ENCODE results near the gene FHIT.

Gene FHIT

DNA sequence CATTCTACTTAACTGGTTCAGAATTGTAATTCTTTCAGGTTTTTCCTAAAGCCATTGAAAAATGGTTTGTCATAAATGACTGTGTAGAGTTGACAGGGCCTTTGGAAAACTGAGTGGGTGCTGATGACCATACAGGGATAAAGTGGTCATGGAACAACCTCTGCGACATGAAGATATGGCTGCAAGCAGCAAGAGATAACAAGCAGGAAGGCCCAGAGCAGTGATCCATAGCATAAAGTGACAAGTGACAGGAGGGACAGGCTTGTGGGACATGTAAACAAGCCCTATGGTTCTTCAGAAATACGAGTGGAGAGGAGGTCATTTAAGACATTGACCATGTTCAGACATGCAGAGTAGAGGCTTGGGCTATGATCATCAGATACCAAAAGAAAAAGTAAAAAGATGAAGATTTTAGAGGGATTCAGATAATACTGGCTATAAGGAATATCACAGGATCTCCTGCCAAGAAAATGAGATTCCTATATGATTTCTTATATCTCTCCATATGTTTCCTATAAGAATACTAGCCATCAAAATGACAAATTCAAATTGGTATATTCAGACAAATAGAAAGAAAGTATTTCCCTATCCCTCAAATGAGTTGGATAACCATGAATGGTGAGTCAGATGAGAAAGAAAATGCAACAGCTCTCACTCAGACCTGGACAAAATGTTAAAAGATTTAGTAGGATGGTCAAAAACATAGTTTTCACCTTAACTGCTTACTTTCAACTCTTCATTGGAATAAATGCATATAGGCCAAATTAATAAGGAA, 1373.8 kb downstream of the FHIT start:
- DNase-seq (ENCODE audit: low spot score): no peak

DNA sequence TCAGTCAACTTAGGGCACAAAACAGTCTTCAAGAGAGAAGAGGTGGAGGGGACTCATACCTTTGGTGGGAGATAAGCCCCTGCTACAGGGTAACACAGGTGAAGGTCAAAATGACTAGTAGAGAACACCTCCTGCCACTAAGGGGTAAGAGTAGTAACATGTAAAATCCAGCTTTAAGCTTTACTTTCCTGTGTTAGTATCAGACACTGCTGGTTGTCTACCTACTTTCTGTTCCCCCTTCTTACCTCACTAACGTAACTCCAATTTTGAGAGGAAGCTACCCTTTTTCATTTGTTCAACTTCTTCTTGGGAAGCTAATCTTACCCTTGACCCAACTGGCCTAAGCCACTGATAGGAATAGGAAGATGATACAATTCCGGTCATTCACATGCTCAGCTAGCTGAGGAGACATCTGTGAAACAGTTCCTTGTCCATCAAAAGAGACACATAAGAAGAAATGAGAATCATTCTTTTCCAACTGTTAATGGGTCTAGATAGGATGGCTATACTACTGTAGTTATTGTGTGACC, 1374.7 kb downstream of the FHIT start:
- no peak for DNase-seq (ENCODE audit: low spot score)

DNA sequence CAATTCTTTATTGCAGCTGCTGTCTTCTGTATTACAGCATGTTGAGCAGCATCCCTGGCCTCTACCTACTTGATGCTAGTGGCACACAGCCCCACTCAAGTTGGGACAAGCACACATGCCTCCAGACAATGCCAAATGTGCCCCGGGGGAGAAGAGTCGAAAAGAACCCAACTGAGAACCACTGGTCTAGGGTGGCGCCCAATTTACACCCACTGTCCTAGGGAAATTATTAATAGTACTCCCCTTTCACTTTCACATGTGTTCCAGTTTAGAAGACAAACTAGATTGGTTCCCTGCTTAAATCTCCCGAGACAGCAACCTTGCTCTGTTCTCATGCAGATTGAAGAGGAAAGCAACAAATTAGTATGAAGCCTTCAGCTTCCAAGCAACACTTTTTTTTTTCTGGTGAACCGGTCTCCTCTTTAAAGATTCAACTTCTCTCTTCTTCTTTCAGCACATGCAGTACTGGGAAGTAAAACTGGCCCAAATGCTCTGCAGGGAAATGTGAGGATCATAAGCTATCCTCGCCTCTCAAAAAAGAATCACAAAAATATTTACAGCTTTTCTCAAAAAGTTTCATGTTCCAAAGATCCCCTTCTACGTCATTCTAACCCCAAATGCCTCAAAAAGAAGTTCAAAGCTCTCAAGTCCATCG, 1377.5 kb downstream of the FHIT start:
- DNase-seq (ENCODE audit: low spot score): no peak

DNA sequence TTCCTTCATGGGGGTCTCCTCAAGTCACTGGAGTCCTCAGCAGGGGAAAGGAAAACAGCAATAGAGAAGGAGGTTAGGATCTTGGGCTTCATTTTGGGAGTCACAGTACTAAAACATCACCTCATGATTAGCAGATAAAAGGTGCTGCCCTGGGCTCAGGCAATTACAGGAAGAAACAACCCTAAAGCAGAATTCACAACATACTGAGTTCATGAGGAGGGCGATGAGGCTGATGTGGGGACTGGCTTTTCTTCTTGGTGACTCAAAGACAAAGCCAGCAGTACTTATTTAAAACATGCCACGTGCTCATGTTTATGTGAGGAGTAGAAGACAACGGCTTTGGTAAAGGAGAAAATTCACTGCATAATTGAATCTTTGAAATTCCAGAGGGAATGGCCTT, 1379.1 kb downstream of the FHIT start:
- DNase-seq (ENCODE audit: low spot score): no peak

DNA sequence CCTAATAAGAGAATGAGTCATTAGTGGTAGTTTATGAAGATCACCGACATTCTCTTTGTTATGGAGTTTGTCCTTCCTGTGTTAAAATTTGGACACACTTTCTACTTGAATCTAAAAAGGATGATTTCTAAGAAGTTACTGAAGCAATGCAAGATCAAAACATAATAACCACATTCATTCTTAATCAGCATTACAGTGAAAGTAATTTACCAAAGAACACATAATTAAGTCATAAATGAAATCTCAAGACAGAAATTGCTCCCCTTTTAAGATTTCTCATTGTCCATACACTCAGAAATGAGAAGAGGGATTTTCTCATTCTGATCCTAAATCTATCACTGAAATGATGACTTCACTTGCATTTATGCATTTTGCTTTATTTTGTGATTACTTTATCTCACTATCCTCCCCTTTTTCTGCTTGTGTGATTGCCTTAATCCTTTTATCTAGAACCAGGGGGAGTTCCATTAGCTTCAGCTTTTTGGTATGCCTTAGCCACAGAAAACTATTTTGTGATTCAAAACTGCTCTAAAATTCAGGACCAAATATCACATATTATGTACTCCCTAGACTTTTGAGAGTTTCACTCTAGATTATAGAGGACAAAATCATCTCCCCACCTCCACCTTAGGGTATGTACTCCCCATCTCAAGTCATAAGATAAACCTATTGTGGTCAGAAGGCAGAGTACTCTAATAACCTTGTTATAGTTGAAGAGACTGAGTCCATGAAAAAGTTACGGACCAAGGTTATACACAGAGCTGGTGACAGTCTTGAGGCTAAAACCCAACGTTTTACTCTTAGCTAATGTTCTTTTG, 1383.9 kb downstream of the FHIT start:
- DNase-seq (ENCODE audit: low spot score): no peak

DNA sequence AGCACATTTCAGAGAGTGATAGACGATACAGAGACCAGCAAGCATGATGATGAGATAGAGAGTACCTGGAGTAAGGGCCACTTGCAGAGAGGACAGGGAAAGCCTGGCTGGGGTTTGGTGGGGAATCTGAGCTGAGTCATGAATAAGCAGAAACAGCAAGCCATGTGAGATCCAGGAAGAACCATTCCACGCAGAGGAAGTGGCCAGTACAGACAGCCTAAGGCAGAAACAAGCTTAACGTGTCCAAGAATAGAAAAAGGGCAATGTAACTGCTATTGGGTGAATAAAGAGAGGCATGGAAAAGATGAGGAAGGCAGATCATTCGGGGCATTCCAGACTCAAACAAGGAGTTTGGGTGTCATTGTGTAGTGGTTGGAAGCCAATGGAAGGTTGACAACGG, 1385.2 kb downstream of the FHIT start:
- DNase-seq (ENCODE audit: low spot score): no peak

DNA sequence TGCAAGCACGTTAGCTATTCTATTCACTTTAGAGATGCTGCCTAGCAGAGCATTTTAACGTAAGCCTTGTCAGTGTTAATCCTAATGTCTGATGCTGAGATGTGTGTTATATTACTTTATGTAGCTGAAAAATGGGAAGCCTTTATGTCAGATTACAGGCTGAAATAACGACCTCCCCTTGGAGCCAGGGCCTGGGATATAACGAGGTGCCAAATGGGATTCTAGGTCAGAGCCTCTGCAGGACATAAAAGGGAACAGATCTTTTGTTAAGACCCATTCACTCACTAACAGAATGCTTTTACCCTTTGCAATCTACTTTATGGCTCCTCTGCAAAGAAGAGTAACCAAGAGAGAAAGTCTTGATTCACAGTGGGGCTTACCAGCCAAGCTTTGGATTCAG, 1385.9 kb downstream of the FHIT start:
- no peak for DNase-seq (ENCODE audit: low spot score)

DNA sequence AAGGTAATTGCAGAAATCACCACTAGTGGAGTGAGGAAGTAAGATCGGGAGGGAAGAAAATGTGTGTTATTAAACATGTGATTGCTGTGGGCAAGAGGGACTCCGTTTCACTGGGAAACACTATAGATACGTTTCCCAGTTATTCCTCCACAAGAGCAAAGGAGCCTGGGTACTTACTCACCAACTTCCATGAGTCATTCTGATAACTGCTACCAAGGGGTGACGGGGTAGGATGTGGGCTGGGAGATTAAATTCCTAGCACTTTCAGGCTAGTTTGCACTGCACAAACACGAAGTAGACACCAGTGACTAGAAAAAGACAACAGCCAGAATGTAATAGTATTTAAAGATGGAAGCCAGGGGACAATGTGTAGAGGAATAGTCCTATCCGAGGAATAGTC, 1388.6 kb downstream of the FHIT start:
- no peak for DNase-seq (ENCODE audit: low spot score)

DNA sequence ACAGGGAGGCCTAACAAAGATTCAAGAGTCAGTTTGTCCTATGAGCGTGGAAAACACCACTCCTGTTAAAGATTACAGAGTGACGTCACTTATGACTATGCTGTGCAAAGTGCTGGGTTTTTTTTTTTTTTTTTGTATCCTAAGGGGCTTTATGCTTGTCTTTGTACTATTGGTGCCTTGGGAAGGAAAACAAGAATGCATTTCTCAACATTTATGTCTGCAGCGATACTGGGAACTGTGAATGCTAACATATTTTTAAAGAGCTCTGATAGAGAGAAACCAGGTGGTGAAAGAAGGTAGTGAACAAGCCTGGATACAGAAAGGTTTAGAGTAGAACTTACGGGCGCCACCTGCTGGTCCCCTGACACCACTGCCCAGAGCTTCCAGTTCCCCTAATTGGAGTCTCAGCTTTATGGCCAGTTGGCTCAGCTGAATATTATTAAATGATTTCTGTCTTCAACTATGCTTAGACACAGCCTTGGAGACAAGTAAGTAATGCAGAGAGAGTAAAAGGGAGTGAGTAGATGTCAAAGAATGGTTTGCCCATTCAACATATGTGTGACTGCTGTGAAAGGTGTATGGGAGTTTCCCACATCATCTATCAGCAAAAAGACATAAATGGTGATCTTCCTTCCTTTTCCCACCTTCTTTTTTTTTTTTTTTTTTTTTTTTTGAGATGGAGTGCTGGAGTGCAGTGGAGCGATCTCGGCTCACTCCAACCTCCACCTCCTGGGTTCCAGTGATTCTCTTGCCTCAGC, 1393.5 kb downstream of the FHIT start:
- DNase-seq (ENCODE audit: low spot score): peak; percentile 79

DNA sequence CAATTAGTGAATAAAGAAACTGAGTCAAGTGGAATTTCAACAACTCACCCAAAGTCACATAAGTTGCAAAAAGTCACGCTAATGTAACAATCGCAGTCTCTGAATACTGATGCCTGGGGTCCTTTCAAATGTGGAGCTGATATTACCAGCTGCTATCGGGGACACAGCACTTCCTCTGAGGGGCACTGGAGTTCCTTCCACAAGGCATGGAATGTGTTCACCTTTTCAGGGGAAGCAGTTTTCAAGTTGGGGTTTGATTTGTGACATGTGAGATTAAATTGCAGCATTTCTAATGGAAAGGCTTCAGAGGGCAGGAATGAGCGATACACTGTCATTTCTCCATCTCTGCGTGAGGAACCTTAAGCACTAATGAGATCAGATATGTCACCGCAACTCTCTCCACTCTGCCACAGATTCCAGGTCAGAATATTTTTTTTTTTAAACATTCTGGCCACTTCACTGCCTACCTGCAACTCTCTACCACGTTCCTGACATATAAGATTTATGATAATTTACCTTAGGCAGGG, 1394.3 kb downstream of the FHIT start:
- no peak for DNase-seq (ENCODE audit: low spot score)

DNA sequence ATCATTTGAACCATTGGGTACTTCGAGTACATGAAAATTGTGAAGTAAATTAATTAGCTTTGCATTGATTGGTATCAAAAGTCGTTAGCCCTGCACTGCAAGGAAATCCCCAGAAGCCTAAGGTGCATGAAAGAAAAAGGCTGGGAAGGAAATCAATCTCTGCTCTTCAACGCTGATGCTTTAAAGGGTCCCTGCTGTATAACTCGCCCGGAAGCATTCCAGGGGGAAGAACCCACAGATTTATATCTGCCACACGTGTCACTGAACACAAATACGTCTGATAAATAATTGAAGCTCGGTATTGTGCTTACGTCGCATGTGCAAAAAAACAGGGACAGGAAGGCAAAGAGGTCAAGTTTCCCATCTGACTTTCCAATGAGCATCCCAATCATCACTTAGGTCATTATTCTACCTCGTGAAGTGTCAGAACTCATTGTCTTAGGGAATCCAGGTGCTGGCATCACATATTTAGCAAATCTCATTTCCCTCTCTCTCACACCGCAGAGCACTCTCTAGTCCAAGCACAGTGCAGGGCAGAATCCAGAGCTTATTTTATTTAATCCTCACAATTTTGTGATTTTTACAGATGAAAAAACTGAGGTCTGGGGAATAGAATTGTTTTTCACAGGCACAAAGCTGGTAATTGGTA, 1397.1 kb downstream of the FHIT start:
- DNase-seq (ENCODE audit: low spot score): no peak

DNA sequence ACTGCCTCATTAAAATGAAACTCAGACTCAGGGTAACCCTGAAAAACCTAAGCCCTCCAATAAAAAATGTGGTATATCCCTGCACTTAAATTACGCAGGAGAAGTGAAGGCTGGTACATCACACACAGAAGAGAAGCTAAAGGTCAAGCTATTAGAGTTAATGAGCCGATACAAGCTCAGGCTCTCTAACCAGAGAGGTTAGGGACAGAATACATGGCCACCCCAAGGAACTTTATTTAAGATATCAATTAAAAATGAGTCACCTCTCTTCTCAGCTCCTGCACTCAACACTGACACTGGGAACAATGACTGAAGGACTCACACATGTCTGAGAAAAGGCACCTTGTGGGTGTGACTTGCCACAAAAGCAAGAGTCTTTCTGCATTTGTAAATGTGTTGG, 1400.8 kb downstream of the FHIT start:
- DNase-seq (ENCODE audit: low spot score): no peak

DNA sequence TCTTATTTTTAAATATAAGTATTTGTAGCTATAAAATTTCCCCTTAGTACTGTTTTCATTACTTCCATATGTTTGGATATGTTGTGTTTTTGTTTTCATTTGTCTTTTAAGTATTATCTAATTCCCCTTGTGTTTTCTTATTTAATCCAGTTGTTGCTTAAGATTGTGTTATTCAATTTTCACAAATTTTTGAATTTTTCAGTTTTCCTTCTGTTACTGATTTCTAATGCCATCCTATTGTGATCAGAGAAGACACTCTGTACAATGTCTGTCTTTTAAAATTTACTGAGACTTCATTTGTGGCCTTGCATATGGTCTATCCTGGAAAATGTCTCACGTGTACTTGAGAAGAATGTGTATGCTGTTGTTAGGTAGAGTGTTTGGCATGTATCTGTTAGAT, 1405.9 kb downstream of the FHIT start:
- DNase-seq (ENCODE audit: low spot score): no peak

DNA sequence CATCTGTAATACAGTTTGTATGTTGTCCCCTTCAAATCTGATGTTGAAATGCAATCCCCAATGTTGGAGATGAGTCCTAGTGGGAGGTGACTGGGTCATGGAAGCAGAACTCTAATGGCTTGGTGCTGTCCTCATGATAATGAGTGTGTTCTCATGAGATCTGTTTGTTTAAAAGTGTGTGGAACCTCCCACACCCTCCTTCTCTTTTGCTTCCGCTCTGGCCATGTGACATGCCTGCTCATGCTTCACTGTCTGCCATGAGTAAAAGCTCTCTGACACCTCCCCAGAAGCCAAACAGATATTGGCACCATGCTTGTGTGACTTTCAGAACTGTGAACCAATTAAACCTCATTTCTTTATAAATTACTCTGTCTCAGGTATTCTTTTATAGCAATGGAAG, 1407.4 kb downstream of the FHIT start:
- DNase-seq (ENCODE audit: low spot score): no peak

DNA sequence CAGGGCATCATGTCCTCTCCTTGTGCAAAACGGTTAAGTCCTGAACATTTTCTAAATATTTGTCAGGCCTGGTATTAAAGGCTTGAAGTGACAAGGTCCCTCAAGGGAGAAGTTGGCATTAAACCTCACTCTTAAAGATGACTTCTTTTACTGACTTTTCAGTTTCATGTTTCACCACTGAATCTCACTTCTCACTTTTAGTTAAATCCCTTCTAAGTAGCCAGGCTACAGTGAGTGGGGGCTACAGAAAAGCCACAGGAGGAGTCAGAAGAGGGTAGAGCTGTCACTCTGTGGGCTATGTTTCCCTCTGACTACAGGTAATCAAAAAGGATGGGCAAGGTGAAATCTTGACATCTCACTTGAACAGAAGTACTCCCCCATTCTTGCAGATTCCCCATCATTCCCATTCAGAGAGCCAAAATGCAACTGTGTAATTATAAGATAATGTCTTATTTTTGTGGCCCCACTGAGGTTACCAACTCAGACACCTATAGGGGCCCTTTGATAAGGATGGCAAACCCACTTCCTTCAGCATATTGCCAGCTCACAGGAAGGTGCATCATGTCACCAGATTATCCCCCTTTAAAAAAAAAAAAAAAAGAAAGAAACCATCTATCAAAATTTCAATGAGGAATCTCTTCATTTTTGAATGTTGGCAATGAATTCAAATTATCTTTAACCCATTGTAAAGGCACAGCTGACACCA, 1411.3 kb downstream of the FHIT start:
- DNase-seq (ENCODE audit: low spot score): no peak

DNA sequence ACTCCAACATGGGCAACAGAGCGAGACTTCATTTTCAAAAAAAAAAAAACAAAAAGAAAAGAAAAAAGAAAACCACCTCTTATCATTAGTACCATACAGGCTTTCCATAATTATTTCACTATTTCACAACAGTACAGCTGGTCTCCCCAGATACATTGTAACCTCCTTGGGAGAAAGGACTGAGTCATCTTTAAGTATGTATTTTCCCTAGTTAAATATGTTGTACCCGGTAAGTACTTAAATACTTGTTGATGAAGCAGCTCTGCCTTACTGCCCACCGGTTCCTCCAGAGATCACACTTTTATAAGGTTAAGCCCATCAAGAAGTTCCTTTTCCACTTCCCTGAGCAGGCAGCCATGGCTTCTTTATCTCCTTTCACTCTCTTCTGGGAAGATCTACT, 1412.0 kb downstream of the FHIT start:
- DNase-seq (ENCODE audit: low spot score): no peak

DNA sequence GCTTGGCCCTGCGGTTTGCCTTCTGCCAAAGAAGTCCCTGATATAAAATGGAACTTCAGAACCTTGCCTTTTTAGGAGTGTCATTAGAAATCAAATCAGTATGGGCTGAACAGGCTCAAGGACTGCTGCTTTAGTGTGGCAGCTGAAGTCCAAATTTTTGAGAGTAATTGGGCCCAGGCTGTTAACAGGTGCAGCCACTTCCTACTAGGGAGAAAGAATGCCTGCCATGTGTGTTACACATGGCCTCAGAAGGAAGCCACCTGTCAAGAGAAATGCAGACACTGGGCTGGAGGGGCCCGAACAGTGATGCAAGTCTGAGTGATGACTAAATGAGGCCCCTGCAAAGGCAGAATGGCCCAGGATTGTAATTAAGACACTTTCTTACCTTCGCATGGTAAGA, 1414.7 kb downstream of the FHIT start:
- DNase-seq (ENCODE audit: low spot score): no peak

DNA sequence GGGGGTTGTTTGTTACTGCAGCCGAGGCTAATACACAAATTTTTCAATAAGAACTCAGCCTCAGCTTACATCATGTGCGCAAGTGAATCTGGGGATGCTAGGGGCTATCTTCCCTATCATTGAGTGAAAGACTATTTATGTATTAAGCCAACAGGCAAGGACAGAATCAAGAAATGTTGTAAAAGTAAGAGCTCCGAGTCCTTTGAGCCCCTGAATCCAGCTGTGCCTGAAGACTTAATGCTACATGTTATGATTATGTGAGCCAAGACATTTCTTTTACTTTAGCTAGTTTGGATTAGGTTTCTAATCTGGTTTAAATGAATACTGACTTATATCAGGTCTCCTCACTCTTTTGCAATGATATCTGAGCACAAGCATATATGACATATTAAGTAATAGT, 1418.5 kb downstream of the FHIT start:
- DNase-seq (ENCODE audit: low spot score): no peak

DNA sequence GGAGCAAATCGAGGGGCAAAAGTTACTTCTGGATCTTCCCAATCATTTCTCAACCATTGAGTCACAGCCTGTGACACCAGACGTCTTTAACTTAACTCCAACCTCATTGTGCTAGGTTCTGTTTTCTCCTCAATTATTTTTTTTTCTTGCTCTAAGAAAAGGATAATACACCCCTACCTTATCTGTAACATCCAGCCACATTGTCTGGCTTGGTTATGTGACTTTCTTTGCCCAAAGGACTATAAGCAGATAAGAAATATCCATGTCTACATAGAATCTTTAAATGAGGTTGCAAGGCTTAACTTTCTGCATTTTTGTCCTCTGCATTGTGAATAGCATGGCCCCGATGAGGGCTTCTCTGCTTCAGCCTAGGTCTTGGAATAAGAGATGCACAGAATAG, 1419.0 kb downstream of the FHIT start:
- DNase-seq (ENCODE audit: low spot score): no peak

DNA sequence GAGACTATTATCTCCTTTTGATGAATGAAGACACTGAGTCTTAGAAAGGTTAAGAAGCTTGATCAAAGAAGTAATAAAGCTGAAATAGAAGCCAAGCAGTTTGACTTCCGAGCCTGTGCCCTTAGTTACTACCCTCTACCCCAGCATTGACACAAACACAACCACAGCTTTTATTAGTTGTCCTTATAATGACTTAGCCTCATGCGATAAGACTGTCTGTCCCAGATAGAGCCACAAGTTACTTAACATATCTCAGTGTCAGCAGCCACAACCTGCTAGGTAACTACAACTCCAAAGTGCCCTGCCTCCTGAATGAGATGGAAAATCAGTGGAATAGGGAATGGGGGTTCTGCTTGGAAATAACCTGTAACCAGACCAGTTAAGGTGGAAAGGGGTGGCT, 1419.9 kb downstream of the FHIT start:
- no peak for DNase-seq (ENCODE audit: low spot score)

DNA sequence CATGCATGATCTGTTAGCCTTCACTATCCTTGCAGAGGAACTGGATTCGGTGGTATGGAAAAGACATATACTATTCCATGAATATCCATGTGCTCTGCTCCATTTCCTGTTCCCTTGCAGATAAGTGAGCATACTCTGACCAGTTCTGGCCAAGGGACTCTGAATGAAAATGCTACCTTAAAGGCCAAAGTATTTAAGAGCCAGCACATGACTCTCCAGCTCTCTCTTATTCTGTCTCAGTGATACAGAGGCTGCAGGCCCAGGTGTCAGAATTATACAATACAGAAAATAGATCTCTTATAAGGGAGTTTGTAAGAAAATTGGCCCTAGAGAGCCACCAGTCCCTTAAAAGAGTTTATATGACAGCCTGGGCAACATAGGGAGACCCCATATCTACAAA, 1421.7 kb downstream of the FHIT start:
- no peak for DNase-seq (ENCODE audit: low spot score)

All from LoVo (cell line).